NCI-H526 treated with DMSO at 0.1 percent for 48 hours (cell line): Measurements from ENCODE around the gene CDK8.
"Not testable (repeated sequence)": the region's sequence is repeated elsewhere in the genome, so short reads cannot be mapped to it uniquely, and the experiment has no call there.

ENCODE experiments used
- DNase-seq: peaks from one replicate; lab custom pipeline; 2025; lab: John Stamatoyannopoulos, UW

Gene CDK8

DNA sequence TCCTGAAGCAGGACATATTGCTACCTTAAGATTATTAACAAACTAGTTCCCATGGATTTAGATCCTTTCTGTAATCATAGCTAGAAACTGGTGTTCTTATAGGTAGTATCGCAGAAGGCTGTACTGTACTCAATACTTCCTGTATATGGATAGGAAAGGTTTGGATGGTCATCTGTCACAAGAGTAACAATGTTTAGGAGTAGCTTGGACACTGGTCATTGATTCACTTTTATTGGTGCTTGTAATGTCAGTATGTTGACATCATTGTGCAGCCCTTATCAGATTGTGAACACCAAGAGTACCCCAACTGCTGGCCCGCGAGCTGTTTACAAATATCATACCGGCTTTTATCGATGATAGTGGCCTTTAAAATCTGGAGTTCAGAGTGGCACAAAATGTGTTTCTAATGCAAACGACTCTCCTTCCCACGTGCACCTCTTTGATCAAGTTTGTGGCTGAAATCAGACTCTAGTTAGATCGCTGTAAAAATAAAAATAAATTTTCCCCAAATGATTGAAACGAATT is 605 bp upstream of the CDK8 start:
- no peak for DNase-seq

- DNase-seq: peak; percentile 58
Measured at GRCh38 chr13:26254583-26255111, 718 bp downstream of the CDK8 start.

- no peak for DNase-seq
Measured at GRCh38 chr13:26255115-26255514, 1.2 kb downstream of the CDK8 start.

DNA sequence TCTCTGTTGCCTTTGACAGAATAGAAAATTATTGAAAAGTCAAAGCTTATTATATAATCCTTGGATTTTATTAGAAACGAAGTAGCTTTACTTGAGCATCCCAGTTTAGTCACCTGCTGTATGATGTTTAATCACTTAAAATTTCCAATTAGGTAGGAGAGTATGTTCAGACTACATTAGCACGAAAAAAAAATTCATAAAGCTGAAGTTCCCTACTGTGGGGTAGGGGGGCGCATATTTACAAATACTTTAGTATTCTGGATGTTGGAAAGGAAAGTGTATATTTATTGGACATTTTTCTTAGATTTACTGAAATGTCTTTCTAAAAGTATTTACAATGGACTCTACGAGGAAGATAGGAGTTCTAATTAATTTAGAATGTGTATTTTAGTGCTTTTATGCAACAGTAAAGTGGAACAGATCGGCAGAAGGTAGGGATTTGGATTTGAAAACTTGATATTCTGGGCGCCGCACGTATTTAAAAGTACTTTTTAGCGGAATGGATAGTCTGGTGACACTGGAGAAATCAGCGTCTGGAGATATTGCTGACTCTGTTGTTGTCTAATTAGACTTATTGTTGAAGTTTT is 1.9 kb downstream of the CDK8 start:
- peak; percentile 35 for DNase-seq

DNA sequence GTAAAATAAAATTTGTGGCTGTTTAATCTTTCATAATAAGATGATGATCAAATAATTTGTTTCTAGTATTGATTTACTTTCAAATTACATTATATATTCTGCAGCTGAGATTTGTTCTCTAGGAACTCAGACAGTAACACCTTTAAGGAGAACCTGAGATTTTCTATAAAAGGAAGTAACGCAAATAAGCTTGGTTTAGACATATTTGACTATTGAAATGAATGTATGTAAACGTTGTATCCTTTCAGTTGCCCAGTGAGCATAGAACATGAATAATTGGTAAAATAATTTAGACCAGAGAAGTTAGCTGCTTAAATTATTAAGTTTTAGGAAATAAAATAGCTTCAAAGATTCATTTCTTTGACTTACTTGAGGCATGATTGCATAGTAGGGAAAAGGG is 3.1 kb downstream of the CDK8 start:
- DNase-seq: peak; percentile 48

DNA sequence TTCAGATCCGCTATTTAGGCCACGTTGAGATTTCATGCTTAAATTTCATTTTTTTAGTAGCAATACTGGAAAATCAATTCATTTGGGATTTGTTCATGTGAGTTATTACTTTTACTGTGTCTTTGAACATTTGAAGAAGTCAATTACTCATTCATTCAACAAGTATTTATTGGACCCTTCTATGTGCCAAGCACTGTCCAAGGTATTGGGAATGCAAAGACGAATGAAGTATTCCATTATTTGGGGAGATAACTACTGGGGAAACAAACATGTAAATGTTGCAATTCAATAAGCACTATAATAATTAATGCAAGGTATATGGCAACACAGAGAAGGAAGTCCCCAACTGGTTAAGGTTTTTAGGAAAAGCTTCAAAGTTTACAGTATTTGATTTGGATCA is 5.7 kb downstream of the CDK8 start:
- no peak for DNase-seq

DNA sequence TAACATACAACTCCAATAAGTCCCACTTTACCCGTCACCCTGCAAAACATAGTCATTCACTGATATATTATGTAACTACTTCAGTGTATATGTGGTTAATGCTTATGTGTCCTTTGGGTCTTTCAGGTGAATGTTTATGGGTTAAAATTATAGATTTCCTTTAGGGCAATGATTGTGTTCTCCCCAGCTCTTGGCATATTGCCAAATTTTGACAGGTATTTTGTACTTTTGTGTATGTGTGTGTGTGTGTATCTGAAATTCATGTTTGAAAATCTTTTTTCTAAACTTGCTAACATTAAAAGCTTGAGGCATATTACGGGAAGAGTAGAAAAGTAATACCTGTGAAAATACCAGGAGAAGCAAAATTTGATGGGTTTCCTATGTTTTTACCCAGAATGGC is 8.2 kb downstream of the CDK8 start:
- no peak for DNase-seq

GRCh38 chr13:26266311-26266710 is 12.4 kb downstream of the CDK8 start:
- DNase-seq: no peak

- DNase-seq: no peak
Measured at GRCh38 chr13:26270707-26271106, 16.8 kb downstream of the CDK8 start.

DNA sequence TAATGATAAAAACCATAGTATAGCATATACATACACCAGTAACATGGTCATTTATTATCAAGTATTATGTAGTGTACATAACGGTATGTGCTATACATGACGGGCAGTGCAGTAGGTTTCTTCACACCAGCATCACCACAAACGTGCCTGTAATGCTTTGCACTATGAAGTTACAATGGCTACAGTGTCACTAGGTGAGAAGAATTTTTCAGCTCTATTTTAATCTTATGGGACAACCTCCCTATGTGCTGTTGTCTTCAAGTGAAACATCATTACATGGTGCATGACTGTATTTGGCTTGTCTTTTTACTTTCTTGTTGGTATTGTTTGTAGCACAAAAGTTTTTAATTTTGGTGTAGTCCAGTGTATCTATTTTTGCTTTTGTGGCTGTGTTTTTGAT is 18.7 kb downstream of the CDK8 start:
- no peak for DNase-seq

GRCh38 chr13:26280295-26280694 is 26.4 kb downstream of the CDK8 start:
- no peak for DNase-seq

GRCh38 chr13:26280822-26281221 is 26.9 kb downstream of the CDK8 start:
- DNase-seq: no peak

- not testable (repeated sequence) for DNase-seq
Measured at GRCh38 chr13:26285911-26286310, 32.0 kb downstream of the CDK8 start.

DNA sequence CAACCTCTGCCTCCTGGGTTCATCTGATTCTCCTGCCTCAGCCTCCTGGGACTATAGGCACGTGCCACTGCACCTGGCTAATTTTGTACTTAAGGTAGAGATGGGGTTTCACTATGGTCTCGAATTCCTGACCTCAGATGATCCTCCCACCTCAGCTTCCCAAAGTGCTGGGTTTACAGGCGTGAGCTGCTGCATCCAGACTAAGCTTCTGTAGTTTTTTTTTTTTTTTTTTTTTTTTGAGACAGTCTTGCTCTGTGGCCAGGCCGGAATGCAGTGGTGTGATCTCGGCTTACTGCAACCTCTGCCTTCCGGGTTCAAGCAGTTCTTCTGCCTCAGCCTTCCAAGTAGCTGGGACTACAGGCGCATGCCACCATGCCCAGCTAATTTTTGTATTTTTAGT is 34.9 kb downstream of the CDK8 start:
- DNase-seq: not testable (repeated sequence)

DNA sequence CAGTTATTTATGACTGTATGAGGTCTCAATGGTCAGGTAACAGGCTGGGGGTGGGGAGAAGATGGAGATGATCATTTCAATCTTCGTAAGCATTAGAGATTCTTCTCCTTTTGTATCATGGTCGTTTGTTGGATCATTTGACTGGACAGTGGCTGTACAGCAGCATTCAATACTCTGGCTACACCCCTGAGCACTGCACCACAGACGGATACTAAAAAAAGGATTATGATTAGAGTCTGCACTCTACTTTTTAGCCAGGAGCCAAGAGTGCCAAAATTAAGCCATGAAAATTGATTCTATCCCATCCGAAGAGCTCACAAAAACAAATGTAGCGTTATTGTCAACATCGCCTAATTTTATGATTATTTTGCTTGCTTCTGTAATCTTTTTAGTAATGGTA is 41.9 kb downstream of the CDK8 start:
- no peak for DNase-seq

DNA sequence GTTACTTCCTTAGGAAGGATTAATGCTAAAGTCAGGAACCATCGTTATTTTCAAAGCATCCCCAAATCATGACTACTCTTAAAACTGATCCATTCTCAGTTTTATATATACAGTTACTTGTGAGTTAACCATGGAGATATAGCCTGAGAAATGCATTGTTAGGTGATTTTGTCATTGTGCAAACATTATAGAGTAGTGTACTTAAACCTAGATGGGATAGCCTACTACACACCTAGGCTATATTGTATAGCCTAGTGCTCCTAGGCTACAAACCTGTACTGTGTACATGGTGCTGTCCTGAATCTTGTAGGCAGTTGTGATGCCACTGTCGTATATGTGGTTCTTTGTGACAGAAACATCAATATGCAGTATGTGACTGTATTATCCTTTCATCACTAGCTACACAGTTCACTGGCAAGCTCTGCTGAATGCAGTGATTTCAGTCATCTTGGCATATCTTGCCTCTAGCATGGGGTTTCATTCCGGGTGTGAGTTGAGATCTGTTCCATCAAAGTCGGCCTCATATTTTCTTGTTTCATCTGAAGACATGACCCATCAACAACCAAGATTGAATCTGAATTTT is 45.3 kb downstream of the CDK8 start:
- DNase-seq: no peak

DNA sequence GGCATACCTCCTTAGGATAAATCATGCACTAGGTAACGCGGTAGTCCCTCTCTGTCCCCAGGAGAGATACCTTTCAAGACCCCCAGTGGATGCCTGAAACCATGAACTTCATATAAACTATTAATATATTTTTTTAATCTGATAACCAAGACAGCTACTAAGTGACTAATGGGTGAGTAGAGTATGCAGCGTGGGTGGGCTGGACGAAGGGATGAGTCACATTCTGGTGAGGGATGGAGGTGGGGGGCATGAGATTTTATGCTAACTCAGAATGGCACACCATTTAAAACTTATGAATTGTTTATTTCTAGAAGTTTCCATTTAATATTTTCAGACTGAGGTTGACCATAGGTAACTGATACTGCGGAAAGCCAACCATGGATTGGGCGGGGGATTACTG is 46.2 kb downstream of the CDK8 start:
- DNase-seq: no peak

GRCh38 chr13:26305676-26306075 is 51.7 kb downstream of the CDK8 start:
- DNase-seq: no peak

GRCh38 chr13:26307701-26308100 is 53.8 kb downstream of the CDK8 start:
- DNase-seq: no peak

- DNase-seq: no peak
Measured at GRCh38 chr13:26308250-26308649, 54.3 kb downstream of the CDK8 start.

DNA sequence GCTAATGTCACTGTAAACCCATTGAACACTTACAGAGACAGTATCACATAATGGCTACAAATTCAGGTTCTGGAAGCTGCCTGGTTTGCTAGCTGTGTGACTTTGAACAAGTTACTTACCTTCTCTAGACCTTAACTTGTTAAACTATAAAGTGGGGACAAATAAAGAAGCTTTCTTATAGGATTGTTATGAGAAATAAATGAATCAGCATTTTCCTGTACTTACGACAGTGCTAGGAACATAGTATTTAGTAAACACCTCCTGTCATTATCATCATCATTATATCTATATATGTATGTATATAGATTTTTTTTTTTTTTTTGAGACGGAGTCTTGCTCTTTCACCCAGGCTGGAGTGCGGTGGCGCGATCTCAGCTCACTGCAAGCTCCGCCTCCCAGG is 54.9 kb downstream of the CDK8 start:
- no peak for DNase-seq

GRCh38 chr13:26310003-26310402 is 56.1 kb downstream of the CDK8 start:
- DNase-seq: no peak

GRCh38 chr13:26310470-26310869 is 56.5 kb downstream of the CDK8 start:
- no peak for DNase-seq

- DNase-seq: not testable (repeated sequence)
Measured at GRCh38 chr13:26312019-26312418, 58.1 kb downstream of the CDK8 start.
